Stimulated activated CD8-positive, alpha-beta memory T cell treated with anti-CD3 and anti-CD28 coated beads, Interleukin-12 subunit alpha, Interleukin-12 subunit beta, amount 100 ng/mL, for 1 hour (primary cell): ENCODE data around the gene ZDHHC14.
"Not testable (repeated sequence)": the region's sequence is repeated elsewhere in the genome, so short reads cannot be mapped to it uniquely, and the experiment has no call there.

ENCODE experiments used
- DNase-seq: peaks from one replicate; pipeline ENCODE4 v3.0.0-alpha.2; 2020; ENCODE audit warnings: low read depth

The ZDHHC14 gene

DNA sequence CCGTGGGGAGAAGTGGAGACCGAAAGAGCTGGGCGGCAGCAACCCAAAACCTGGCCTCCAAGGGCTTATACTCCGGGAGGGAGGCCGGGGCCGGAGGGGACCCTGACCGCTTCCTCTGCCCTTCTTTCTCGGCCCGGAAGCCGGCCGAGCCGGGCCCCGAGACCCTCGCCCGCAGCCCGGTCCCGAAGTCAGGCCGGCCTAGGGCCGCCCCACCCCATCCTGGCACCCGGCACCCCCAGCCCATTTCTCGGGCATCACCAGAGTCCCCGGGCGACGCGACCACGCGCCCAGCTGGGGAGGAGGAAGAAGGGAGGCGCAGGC is 572 bp upstream of the ZDHHC14 start:
- DNase-seq = no peak

- DNase-seq = peak; percentile 42
Observed at GRCh38 chr6:157381631-157382621, 936 bp downstream of the ZDHHC14 start.

- no peak for DNase-seq
Observed at GRCh38 chr6:157382821-157383220, 1.8 kb downstream of the ZDHHC14 start.

GRCh38 chr6:157383471-157383870 is 2.5 kb downstream of the ZDHHC14 start:
- no peak for DNase-seq

DNA sequence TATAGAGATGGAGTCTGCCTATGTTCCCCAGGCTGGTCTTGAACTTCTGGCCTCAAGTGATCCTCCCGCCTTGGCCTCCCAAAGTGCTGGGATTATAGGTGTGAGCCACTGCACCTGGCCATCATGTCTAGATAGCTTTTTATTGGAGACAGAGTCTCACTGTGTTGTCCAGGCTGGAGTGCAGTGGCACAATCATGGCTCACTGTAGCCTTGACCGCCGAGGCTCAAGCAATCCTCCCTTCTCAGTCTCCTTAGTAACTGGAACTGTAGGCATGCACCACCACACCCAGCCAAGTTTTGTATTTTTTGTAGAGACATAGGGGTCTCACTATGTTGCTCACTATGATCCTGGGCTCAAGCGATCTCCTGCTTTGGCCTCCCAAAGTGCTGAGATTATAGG is 4.0 kb downstream of the ZDHHC14 start:
- DNase-seq = not testable (repeated sequence)

DNA sequence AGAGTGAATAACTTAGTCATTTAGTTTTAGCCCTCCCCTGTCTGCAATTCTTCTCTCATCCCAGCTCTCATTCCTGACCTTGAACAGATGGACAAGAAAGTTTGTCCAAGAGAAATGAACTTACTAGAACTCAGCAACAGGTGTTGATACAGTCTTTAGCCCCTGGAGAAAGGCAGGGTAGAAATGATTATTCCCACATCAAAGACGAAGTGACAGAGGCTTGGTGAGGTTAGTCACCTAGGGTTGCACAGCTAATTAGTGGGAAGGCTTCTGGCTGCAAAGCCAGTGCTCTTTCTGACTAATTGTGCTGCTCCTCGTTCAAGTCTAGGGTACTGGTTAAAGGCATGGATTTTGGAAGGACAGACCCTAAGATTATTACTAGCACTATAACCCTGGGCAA is 4.5 kb downstream of the ZDHHC14 start:
- no peak for DNase-seq

DNA sequence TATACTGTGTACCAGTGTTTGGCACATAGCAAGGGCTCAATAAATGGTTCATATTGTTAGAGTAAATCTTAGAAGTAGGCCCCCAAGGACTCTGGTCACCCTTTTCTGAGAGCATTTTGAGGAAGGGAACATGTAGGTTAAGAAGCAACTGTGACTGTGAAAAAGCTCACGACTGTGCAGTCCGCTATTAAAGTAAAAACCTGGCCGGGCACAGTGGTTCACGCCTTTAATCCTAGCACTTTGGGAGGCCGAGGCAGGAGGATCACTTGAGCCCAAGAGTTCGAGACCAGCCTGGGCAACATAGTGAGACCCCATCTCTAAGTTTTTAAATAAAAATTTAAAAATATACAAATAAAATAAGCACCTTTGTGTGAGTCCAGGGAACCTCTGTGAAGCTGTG is 5.0 kb downstream of the ZDHHC14 start:
- DNase-seq = no peak

GRCh38 chr6:157386454-157386853 is 5.5 kb downstream of the ZDHHC14 start:
- DNase-seq = no peak

DNA sequence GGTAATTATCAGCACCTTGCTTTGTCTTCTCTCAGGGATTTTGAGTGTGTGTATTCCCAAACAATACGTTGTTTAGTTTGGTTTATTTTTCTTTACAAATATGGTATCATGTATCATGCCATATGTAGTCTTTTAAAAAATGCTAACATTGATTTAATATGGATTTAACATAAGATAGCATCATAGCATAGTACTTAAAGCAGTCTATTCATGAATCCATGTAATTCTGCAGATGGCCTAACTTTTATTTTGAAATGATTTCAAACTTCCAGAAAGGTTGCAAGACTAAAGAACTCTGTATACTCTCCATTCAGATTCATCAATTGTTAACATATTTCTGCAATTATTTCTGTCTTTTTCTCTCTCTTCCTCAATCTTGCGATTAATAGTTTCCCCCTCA is 7.9 kb downstream of the ZDHHC14 start:
- no peak for DNase-seq

- no peak for DNase-seq
Observed at GRCh38 chr6:157390273-157391060, 9.5 kb downstream of the ZDHHC14 start.

DNA sequence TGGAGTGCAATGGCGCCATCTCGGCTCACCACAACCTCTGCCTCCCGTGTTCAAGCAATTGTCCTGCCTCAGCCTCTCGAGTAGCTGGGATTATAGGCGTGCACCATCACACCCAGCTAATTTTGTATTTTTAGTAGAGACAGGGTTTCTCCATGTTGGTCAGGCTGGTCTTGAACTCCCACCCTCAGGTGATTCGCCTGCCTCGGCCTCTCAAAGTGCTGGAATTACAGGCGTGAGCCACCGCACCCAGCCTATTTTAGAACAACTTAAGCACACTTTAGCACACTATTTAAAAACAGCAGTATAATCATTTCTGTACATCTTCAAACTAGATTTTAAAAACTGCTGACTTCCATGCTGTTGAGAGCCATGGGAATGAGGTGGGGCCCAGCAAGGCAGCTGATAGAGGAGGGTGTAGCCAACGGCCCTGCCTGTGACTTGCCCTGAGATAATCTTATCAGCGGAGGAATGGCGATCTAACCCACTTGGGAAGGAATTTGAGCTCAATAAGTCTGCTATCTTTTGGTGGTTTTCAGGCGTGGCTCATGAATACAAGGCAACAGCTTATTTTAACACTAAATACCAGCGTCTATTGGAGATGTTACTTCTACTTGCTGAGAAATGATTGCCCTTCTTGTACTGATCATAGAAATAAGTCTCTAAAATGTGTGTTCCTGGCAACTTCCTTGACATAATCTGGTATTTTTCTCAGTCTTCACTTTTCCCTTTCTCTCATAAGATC is 12.1 kb downstream of the ZDHHC14 start:
- no peak for DNase-seq

- DNase-seq = no peak
Observed at GRCh38 chr6:157393669-157394327, 12.8 kb downstream of the ZDHHC14 start.

- not testable (repeated sequence) for DNase-seq
Observed at GRCh38 chr6:157395199-157395598, 14.2 kb downstream of the ZDHHC14 start.

DNA sequence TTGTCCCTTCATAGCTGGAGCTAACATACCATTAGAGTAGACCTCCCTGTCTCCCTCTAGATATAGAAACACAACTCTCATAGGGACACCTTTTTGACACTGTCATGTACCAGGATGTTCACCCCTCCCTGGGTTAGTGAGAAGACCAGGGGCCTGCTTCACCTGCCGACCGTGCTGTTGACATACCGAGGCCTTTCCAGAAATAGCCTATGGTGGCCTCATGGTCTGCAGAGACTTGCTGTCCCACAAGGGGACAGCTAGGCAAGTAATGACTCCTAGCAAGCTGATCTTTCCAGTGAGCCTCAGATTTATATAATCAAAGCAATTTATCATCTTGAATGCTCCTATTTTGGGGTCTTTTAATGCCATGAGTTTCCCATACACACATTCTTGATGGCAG is 15.0 kb downstream of the ZDHHC14 start:
- no peak for DNase-seq

DNA sequence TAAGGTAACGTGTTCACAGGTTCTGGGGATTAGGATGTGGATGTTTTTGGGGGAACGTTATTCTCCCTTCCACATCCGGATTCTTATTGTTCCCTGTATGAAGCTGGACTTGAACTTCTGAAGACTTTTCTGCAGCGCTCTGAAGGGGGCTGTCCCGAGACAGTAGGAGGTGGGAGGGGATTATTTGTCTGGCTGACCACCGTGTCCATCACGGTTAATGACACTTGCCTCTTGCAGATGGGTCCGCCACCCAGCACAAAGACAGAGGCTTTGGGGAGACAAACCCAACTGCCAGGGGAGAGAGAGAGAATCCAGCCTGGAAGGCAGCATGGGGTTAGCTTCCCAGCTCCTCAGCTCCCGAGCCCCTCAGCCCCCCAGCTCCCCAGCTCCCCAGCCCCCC is 16.7 kb downstream of the ZDHHC14 start:
- no peak for DNase-seq

DNA sequence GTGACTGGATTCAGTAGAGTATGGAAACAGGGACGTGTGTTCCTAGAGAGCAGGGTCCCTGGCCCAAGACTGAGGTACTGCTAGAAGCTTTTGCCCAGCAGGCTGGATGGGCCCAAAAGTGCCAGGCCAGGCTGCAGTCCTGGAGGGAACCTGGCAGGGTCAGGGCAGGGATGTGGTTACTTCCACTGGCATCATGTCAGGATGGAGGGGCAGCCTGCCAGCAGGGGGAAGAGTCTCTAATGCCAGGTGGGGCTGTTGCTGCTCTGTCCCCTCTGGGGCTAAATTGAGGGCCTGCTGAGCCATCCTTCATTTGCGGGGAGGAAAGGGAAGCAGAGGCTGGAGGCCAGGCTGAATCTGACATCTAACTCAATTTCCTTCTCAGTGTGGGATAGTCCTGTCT is 17.2 kb downstream of the ZDHHC14 start:
- no peak for DNase-seq

DNA sequence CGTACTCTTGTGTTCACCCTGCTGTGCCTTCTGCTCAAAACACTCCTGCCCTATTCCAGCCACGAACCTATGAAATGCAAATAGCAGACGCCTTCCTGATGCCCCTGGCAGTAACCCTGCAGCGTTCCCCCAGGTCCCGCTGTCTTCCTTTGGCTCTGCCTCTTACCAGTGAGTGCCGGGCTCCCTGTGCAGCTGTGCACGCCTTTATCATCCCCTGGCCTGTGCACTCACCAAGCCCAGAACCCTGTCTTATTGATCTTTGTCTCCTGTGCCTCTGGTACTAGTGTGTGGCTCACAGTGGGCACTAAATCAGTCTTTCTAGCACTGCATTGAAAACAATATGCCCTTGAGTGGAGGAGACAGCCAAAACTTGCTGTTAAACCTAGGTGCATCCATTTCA is 19.7 kb downstream of the ZDHHC14 start:
- no peak for DNase-seq

GRCh38 chr6:157401734-157402338 is 20.8 kb downstream of the ZDHHC14 start:
- no peak for DNase-seq

GRCh38 chr6:157402996-157403685 is 22.2 kb downstream of the ZDHHC14 start:
- no peak for DNase-seq

- no peak for DNase-seq
Observed at GRCh38 chr6:157403686-157404051, 22.7 kb downstream of the ZDHHC14 start.

GRCh38 chr6:157405986-157406385 is 25.0 kb downstream of the ZDHHC14 start:
- no peak for DNase-seq
